ENCODE measurements around the gene SRL. TPM values are rescaled to one million over a fixed set of nuclear protein-coding genes. Genes with fewer than 3 reads are reported as not detected.

SRL gene
- total and polyA plus RNA-seq, 8 donors, result 0.12 to 0.42 (median 0.23) TPM

GRCh38 chr16:4263504-4264436 is 21.9 kb upstream of the SRL start:
- intact Hi-C loops (cut with DNase I), result no loop called here
- peak in 5 of 6 donors; percentile 57 to 80 (median 58) for DNase-seq
- WGBS, 2 donors, result 59 to 65% methylated on average over 35 to 39 of the region's 39 CpGs
- no peak for TF ChIP-seq CTCF (IDR thresholded peaks at IDR 0.05)
- no peak for FAIRE-seq
- Histone ChIP-seq H3K27me3 (no peaks in the 10 kb centered on the region), H3K9me3 (no peaks in the 10 kb centered on the region), H3K36me3 (peaks cover 0 to 9% (median 0%) of the 10 kb centered on the region in 3 donors), H3K4me1 (peaks cover 4 to 25% (median 14%) of the 10 kb centered on the region in 3 donors), H3K27ac (no peak overlapping the region), H3K4me3 (no peak overlapping the region)
- ATAC-seq, result peak in 3 of 4 donors; percentile 37 to 62 (median 43)

GRCh38 chr16:4262303-4262835 is 20.5 kb upstream of the SRL start:
- intact Hi-C loops (cut with DNase I), result no loop called here

GRCh38 chr16:4261557-4262172 is 19.8 kb upstream of the SRL start:
- intact Hi-C loops (cut with DNase I), result no loop called here
- Histone ChIP-seq H3K36me3 (peaks cover 0 to 14% (median 0%) of the 10 kb centered on the region in 3 donors), H3K9me3 (no peaks in the 10 kb centered on the region), H3K27me3 (no peaks in the 10 kb centered on the region), H3K4me3 (no peak overlapping the region), H3K4me1 (peaks cover 4 to 25% (median 14%) of the 10 kb centered on the region in 3 donors), H3K27ac (no peak overlapping the region)
- TF ChIP-seq CTCF (IDR thresholded peaks at IDR 0.05), result peak; percentile 8 to 34 (median 12)
- 82% methylated on average over 29 to 35 of the region's 35 CpGs for WGBS, 2 donors
- peak in 2 of 4 donors; percentile 6 to 31 for ATAC-seq
- no peak for FAIRE-seq
- peak in 1 of 6 donors; percentile 47 for DNase-seq

More at GRCh38 chr16:4262303-4262835, 20.5 kb upstream of the SRL start:
- DNase-seq, result no peak
- Histone ChIP-seq H3K27me3 (no peaks in the 10 kb centered on the region), H3K4me3 (no peak overlapping the region), H3K4me1 (peaks cover 4 to 25% (median 14%) of the 10 kb centered on the region in 3 donors), H3K9me3 (no peaks in the 10 kb centered on the region), H3K36me3 (peaks cover 0 to 14% (median 0%) of the 10 kb centered on the region in 3 donors), H3K27ac (no peak overlapping the region)
- no peak for FAIRE-seq
- ATAC-seq, result no peak
- WGBS, 2 donors, result 91 to 92% methylated on average over 22 of the region's 22 CpGs
- no peak for TF ChIP-seq CTCF (IDR thresholded peaks at IDR 0.05)

GRCh38 chr16:4260360-4260759 is 18.5 kb upstream of the SRL start:
- H3K27ac ChIP-seq, result peak overlapping the region; percentile 62 to 69 (median 66)
- no peaks in the 10 kb centered on the region for H3K27me3 ChIP-seq
- ATAC-seq (peak; percentile 90 to 95 (median 92)), FAIRE-seq (no peak), DNase-seq (peak; percentile 90 to 98 (median 94))
- no peak for TF ChIP-seq CTCF (IDR thresholded peaks at IDR 0.05)
- H3K4me3 ChIP-seq, result peak overlapping the region in 2 of 4 donors; percentile 16 to 17
- WGBS, 2 donors, result 19 to 22% methylated on average over 14 of the region's 14 CpGs
- H3K4me1 ChIP-seq, result peaks cover 4 to 22% (median 9%) of the 10 kb centered on the region in 3 donors
- H3K9me3 ChIP-seq, result no peaks in the 10 kb centered on the region
- intact Hi-C loops (cut with DNase I), result no loop called here
- H3K36me3 ChIP-seq, result peaks cover 0 to 14% (median 0%) of the 10 kb centered on the region in 3 donors
